CD8-positive, alpha-beta memory T cell (primary cell): ENCODE results near the gene HOTAIR. TPM values are rescaled to one million over a fixed set of nuclear protein-coding genes. Genes with fewer than 3 reads are reported as not detected.

Source experiments
- CTCF ChIA-PET: fragments of 350-600 bp; sonication (Branson Sonifier 250); formaldehyde crosslinking; loops from one replicate; lab custom pipeline; 2021; ENCODE audit warnings: antibody characterized with exemption; lab: Charles Lee
- POLR2A ChIA-PET: fragments of 350-600 bp; sonication (Branson Sonifier 250); formaldehyde crosslinking; loops from one replicate; lab custom pipeline; 2021; ENCODE audit warnings: antibody characterized with exemption; lab: Charles Lee
- DNase-seq, 5 donors: peaks; one replicate each; pipeline versions ENCODE4 v3.0.0 to v3.0.0-alpha.2; 2020 to 2022; ENCODE audit warnings: mixed read lengths in 1 of 5
- H3K27ac ChIP-seq: one replicate; pipeline ENCODE4 v1.7.0; 2013; ENCODE audit warnings: low read depth, mild to moderate bottlenecking, low read length, moderate library complexity
- H3K27me3 ChIP-seq: 2 replicates; pipeline ENCODE4 v1.7.0; 2013; ENCODE audit warnings: low read length, mild to moderate bottlenecking; ENCODE audit not compliant: insufficient read depth, poor library complexity, severe bottlenecking
- H3K36me3 ChIP-seq: 2 replicates; pipeline ENCODE4 v1.7.0; 2013; ENCODE audit warnings: mild to moderate bottlenecking, low read length, moderate library complexity; ENCODE audit not compliant: insufficient read depth
- H3K4me1 ChIP-seq: 2 replicates; pipeline ENCODE4 v1.7.0; 2013; ENCODE audit warnings: mild to moderate bottlenecking, low read length, moderate library complexity; ENCODE audit not compliant: insufficient read depth
- H3K4me3 ChIP-seq: 2 replicates; pipeline ENCODE4 v1.7.0; 2013; ENCODE audit warnings: mild to moderate bottlenecking, low read length
- H3K9me3 ChIP-seq: 2 replicates; pipeline ENCODE4 v1.7.0; 2013; ENCODE audit warnings: mild to moderate bottlenecking, low read length
- H3K27ac Mint-ChIP-seq, 8 donors: one replicate each; pipeline ENCODE4 v1.8.0; 2020 to 2021; ENCODE audit warnings: mixed read lengths in 8 of 8, mild to moderate bottlenecking in 6 of 8, inconsistent platforms in 3 of 8, moderate library complexity in 3 of 8
- H3K27me3 Mint-ChIP-seq, 2 donors: one replicate each; pipeline ENCODE4 v1.8.0; 2020 to 2021; ENCODE audit warnings: mixed read lengths in 2 of 2, mild to moderate bottlenecking in 1 of 2, moderate library complexity in 1 of 2
- H3K36me3 Mint-ChIP-seq, 3 donors: one replicate each; pipeline ENCODE4 v1.8.0; 2020 to 2021; ENCODE audit warnings: mixed read lengths in 3 of 3, inconsistent platforms in 1 of 3, mild to moderate bottlenecking in 1 of 3
- H3K4me1 Mint-ChIP-seq, 3 donors: one replicate each; pipeline ENCODE4 v1.8.0; 2020 to 2021; ENCODE audit warnings: mixed read lengths in 3 of 3, inconsistent platforms in 1 of 3, mild to moderate bottlenecking in 1 of 3
- H3K4me3 Mint-ChIP-seq, 7 donors: one replicate each; pipeline ENCODE4 v1.8.0; 2020 to 2021; ENCODE audit warnings: mixed read lengths in 7 of 7, mild to moderate bottlenecking in 6 of 7, moderate library complexity in 4 of 7, inconsistent platforms in 2 of 7
- H3K9me3 Mint-ChIP-seq, 5 donors: one replicate each; pipeline ENCODE4 v1.8.0; 2020 to 2022; ENCODE audit warnings: mixed read lengths in 5 of 5, mild to moderate bottlenecking in 3 of 5, moderate library complexity in 2 of 5, inconsistent platforms in 1 of 5
- polyA plus RNA-seq: library from polyadenylated mRNA; unstranded; fragments of 300-500 nt; fragmentation: Illumina TruSeq; gene quantifications from one replicate; pipeline ENCODE4 v1.2.3, GENCODE V29; 2021
- total RNA-seq, 2 experiments: library from RNA; stranded (reverse); gene quantifications; one replicate each; pipeline ENCODE4 v1.2.3, GENCODE V29; 2021

HOTAIR gene
- total and polyA plus RNA-seq, 3 experiments from 2014 or later = not detected

GRCh38 chr12:53944209-53944608 lies 30.5 kb downstream of the HOTAIR start:
- ChIA-PET POLR2A (no interaction called here), CTCF (no interaction called here)
- Mint-ChIP-seq H3K4me1 (peaks cover 0 to 9% (median 6%) of the 10 kb centered on the region in 3 donors), H3K4me3 (no peak overlapping the region), H3K9me3 (peaks cover 0 to 2% (median 0%) of the 10 kb centered on the region in 5 donors), H3K27ac (peak overlapping the region in 1 of 8 donors; percentile 14), H3K27me3 (peaks cover 88 to 93% of the 10 kb centered on the region in 2 donors), H3K36me3 (no peaks in the 10 kb centered on the region)
- no peak for DNase-seq
- Histone ChIP-seq H3K4me1 (no peaks in the 10 kb centered on the region), H3K4me3 (no peak overlapping the region), H3K9me3 (no peaks in the 10 kb centered on the region), H3K27me3 (peaks cover 74% of the 10 kb centered on the region), H3K36me3 (no peaks in the 10 kb centered on the region), H3K27ac (no peak overlapping the region)

- H3K4me3 Mint-ChIP-seq = no peak overlapping the region
- no peaks in the 10 kb centered on the region for H3K36me3 ChIP-seq
- peaks cover 83 to 88% of the 10 kb centered on the region in 2 donors for H3K27me3 Mint-ChIP-seq
- no peak overlapping the region for H3K27ac Mint-ChIP-seq
- POLR2A ChIA-PET = no interaction called here
- H3K27ac ChIP-seq = no peak overlapping the region
- no peaks in the 10 kb centered on the region for H3K9me3 ChIP-seq
- H3K36me3 Mint-ChIP-seq = no peaks in the 10 kb centered on the region
- CTCF ChIA-PET = no interaction called here
- peaks cover 3 to 10% (median 6%) of the 10 kb centered on the region in 3 donors for H3K4me1 Mint-ChIP-seq
- DNase-seq = no peak
- no peaks in the 10 kb centered on the region for H3K4me1 ChIP-seq
- no peak overlapping the region for H3K4me3 ChIP-seq
- peaks cover 73% of the 10 kb centered on the region for H3K27me3 ChIP-seq
- peaks cover 0 to 2% (median 0%) of the 10 kb centered on the region in 5 donors for H3K9me3 Mint-ChIP-seq
These were observed 32.2 kb downstream of the HOTAIR start for GRCh38 chr12:53942467-53942997.

GRCh38 chr12:53941750-53942149 lies 33.0 kb downstream of the HOTAIR start:
- Histone ChIP-seq H3K9me3 (no peaks in the 10 kb centered on the region), H3K36me3 (no peaks in the 10 kb centered on the region), H3K4me3 (no peak overlapping the region), H3K27ac (no peak overlapping the region), H3K4me1 (no peaks in the 10 kb centered on the region), H3K27me3 (peaks cover 76% of the 10 kb centered on the region)
- H3K27me3 Mint-ChIP-seq = peaks cover 82 to 88% of the 10 kb centered on the region in 2 donors
- H3K36me3 Mint-ChIP-seq = no peaks in the 10 kb centered on the region
- DNase-seq = no peak
- CTCF ChIA-PET = no interaction called here
- peak overlapping the region in 2 of 8 donors; percentile 12 to 30 for H3K27ac Mint-ChIP-seq
- no peak overlapping the region for H3K4me3 Mint-ChIP-seq
- H3K4me1 Mint-ChIP-seq = peaks cover 3 to 13% (median 6%) of the 10 kb centered on the region in 3 donors
- peaks cover 0 to 2% (median 0%) of the 10 kb centered on the region in 5 donors for H3K9me3 Mint-ChIP-seq
- POLR2A ChIA-PET = no interaction called here

GRCh38 chr12:53941187-53941586 lies 33.6 kb downstream of the HOTAIR start:
- Histone ChIP-seq H3K4me3 (no peak overlapping the region), H3K27ac (no peak overlapping the region), H3K36me3 (no peaks in the 10 kb centered on the region), H3K4me1 (no peaks in the 10 kb centered on the region), H3K27me3 (peaks cover 76% of the 10 kb centered on the region), H3K9me3 (no peaks in the 10 kb centered on the region)
- ChIA-PET CTCF (no interaction called here), POLR2A (no interaction called here)
- peaks cover 3 to 13% (median 6%) of the 10 kb centered on the region in 3 donors for H3K4me1 Mint-ChIP-seq
- no peaks in the 10 kb centered on the region for H3K36me3 Mint-ChIP-seq
- no peak overlapping the region for H3K4me3 Mint-ChIP-seq
- peaks cover 82 to 88% of the 10 kb centered on the region in 2 donors for H3K27me3 Mint-ChIP-seq
- DNase-seq = no peak
- peak overlapping the region in 1 of 8 donors; percentile 12 for H3K27ac Mint-ChIP-seq
- peaks cover 0 to 2% (median 0%) of the 10 kb centered on the region in 5 donors for H3K9me3 Mint-ChIP-seq

- peak overlapping the region in 1 of 8 donors; percentile 6 for H3K27ac Mint-ChIP-seq
- POLR2A ChIA-PET = no interaction called here
- H3K27me3 Mint-ChIP-seq = peaks cover 82 to 88% of the 10 kb centered on the region in 2 donors
- peaks cover 0 to 2% (median 0%) of the 10 kb centered on the region in 5 donors for H3K9me3 Mint-ChIP-seq
- peaks cover 6 to 19% (median 12%) of the 10 kb centered on the region in 3 donors for H3K4me1 Mint-ChIP-seq
- H3K4me3 Mint-ChIP-seq = peak overlapping the region in 1 of 7 donors; percentile 11
- CTCF ChIA-PET = no interaction called here
- DNase-seq = no peak
- no peak overlapping the region for H3K27ac ChIP-seq
- H3K9me3 ChIP-seq = no peaks in the 10 kb centered on the region
- peaks cover 5% of the 10 kb centered on the region for H3K4me1 ChIP-seq
- H3K36me3 Mint-ChIP-seq = no peaks in the 10 kb centered on the region
- H3K27me3 ChIP-seq = peaks cover 76% of the 10 kb centered on the region
- no peak overlapping the region for H3K4me3 ChIP-seq
- H3K36me3 ChIP-seq = no peaks in the 10 kb centered on the region
These were observed 34.2 kb downstream of the HOTAIR start for GRCh38 chr12:53940443-53941014.

GRCh38 chr12:53939141-53940108 lies 35.3 kb downstream of the HOTAIR start:
- POLR2A ChIA-PET = no interaction called here
- DNase-seq = no peak
- Mint-ChIP-seq H3K27me3 (peaks cover 81 to 88% of the 10 kb centered on the region in 2 donors), H3K4me3 (peak overlapping the region in 2 of 7 donors; percentile 40 to 56), H3K4me1 (peaks cover 11 to 18% (median 12%) of the 10 kb centered on the region in 3 donors), H3K9me3 (peaks cover 0 to 2% (median 0%) of the 10 kb centered on the region in 5 donors), H3K27ac (peak overlapping the region in 2 of 8 donors; percentile 6 to 89), H3K36me3 (no peaks in the 10 kb centered on the region)
- no peak overlapping the region for H3K4me3 ChIP-seq
- no peaks in the 10 kb centered on the region for H3K9me3 ChIP-seq
- no peaks in the 10 kb centered on the region for H3K36me3 ChIP-seq
- CTCF ChIA-PET = no interaction called here
- peaks cover 68% of the 10 kb centered on the region for H3K27me3 ChIP-seq
- peaks cover 10% of the 10 kb centered on the region for H3K4me1 ChIP-seq
- no peak overlapping the region for H3K27ac ChIP-seq

GRCh38 chr12:53938326-53939140 lies 36.2 kb downstream of the HOTAIR start, which contains the start of gene HOXC13:
Gene HOXC13 (plus strand): TSS chr12:53938831. CDS start chr12:53938907, 76 bp downstream.
- peak in 1 of 5 donors; percentile 24 for DNase-seq
- Histone ChIP-seq H3K4me3 (no peak within 1 kb of the TSS), H3K9me3 (no peaks in the 10 kb centered on the region), H3K27ac (no peak within 1 kb of the TSS), H3K27me3 (peaks cover 66% of the 10 kb centered on the region), H3K36me3 (no peaks in the 10 kb centered on the region), H3K4me1 (peaks cover 10% of the 10 kb centered on the region)
- H3K4me3 Mint-ChIP-seq = peak within 1 kb of the TSS in 5 of 7 donors; percentile 16 to 56 (median 36)
- H3K27me3 Mint-ChIP-seq = peaks cover 82 to 88% of the 10 kb centered on the region in 2 donors
- H3K36me3 Mint-ChIP-seq = no peaks in the 10 kb centered on the region
- peak within 1 kb of the TSS in 2 of 8 donors; percentile 80 to 89 for H3K27ac Mint-ChIP-seq
- peaks cover 11 to 18% (median 12%) of the 10 kb centered on the region in 3 donors for H3K4me1 Mint-ChIP-seq
- H3K9me3 Mint-ChIP-seq = peaks cover 0 to 2% (median 0%) of the 10 kb centered on the region in 5 donors
- POLR2A ChIA-PET = no interaction called here
- CTCF ChIA-PET = no interaction called here
